ENCODE results near the gene FEN1. TPM values are rescaled to one million over a fixed set of nuclear protein-coding genes. Genes with fewer than 3 reads are reported as not detected.

FEN1 gene
- total RNA-seq, 1 experiment from 2014 or later, result 119 TPM

GRCh38 chr11:61828629-61829407 lies 36.1 kb downstream of the FEN1 start:
- DNase-seq, result peak; percentile 89
- H3K27me3 ChIP-seq (ENCODE audit: control insufficient read depth, insufficient read depth, low read length), result no peaks in the 10 kb centered on the region
- H3K4me3 ChIP-seq (ENCODE audit: insufficient read depth, low read depth, low read length), result peak overlapping the region; percentile 97
- peaks cover 13% of the 10 kb centered on the region for H3K36me3 ChIP-seq (replicated peaks; ENCODE audit: control insufficient read depth, insufficient read depth, low read length)

GRCh38 chr11:61829806-61830205 lies 37.1 kb downstream of the FEN1 start:
- DNase-seq, result no peak
- Histone ChIP-seq H3K27me3 (ENCODE audit: control insufficient read depth, insufficient read depth, low read length) (no peaks in the 10 kb centered on the region), H3K36me3 (replicated peaks; ENCODE audit: control insufficient read depth, insufficient read depth, low read length) (peaks cover 13% of the 10 kb centered on the region), H3K4me3 (ENCODE audit: insufficient read depth, low read depth, low read length) (peak overlapping the region; percentile 97)

GRCh38 chr11:61830237-61831105 lies 37.8 kb downstream of the FEN1 start:
- DNase-seq, result no peak
- Histone ChIP-seq H3K4me3 (ENCODE audit: insufficient read depth, low read depth, low read length) (peak overlapping the region; percentile 97), H3K36me3 (replicated peaks; ENCODE audit: control insufficient read depth, insufficient read depth, low read length) (peaks cover 13% of the 10 kb centered on the region), H3K27me3 (ENCODE audit: control insufficient read depth, insufficient read depth, low read length) (no peaks in the 10 kb centered on the region)

GRCh38 chr11:61832207-61832606 lies 39.5 kb downstream of the FEN1 start:
- DNase-seq, result no peak

GRCh38 chr11:61832754-61833153 lies 40.0 kb downstream of the FEN1 start:
- Histone ChIP-seq H3K36me3 (replicated peaks; ENCODE audit: control insufficient read depth, insufficient read depth, low read length) (peaks cover 17% of the 10 kb centered on the region), H3K4me3 (ENCODE audit: insufficient read depth, low read depth, low read length) (no peak overlapping the region), H3K27me3 (ENCODE audit: control insufficient read depth, insufficient read depth, low read length) (no peaks in the 10 kb centered on the region)
- no peak for DNase-seq

More at GRCh38 chr11:61832207-61832606, 39.5 kb downstream of the FEN1 start:
- Histone ChIP-seq H3K27me3 (ENCODE audit: control insufficient read depth, insufficient read depth, low read length) (no peaks in the 10 kb centered on the region), H3K4me3 (ENCODE audit: insufficient read depth, low read depth, low read length) (no peak overlapping the region), H3K36me3 (replicated peaks; ENCODE audit: control insufficient read depth, insufficient read depth, low read length) (peaks cover 13% of the 10 kb centered on the region)

- no peaks in the 10 kb centered on the region for H3K27me3 ChIP-seq (ENCODE audit: control insufficient read depth, insufficient read depth, low read length)
- peaks cover 18% of the 10 kb centered on the region for H3K36me3 ChIP-seq (replicated peaks; ENCODE audit: control insufficient read depth, insufficient read depth, low read length)
- H3K4me3 ChIP-seq (ENCODE audit: insufficient read depth, low read depth, low read length), result no peak overlapping the region
- no peak for DNase-seq
Measured at GRCh38 chr11:61833471-61833870, 40.8 kb downstream of the FEN1 start.

GRCh38 chr11:61833926-61834277 lies 41.2 kb downstream of the FEN1 start:
- no peak for DNase-seq
- Histone ChIP-seq H3K27me3 (ENCODE audit: control insufficient read depth, insufficient read depth, low read length) (no peaks in the 10 kb centered on the region), H3K36me3 (replicated peaks; ENCODE audit: control insufficient read depth, insufficient read depth, low read length) (peaks cover 22% of the 10 kb centered on the region), H3K4me3 (ENCODE audit: insufficient read depth, low read depth, low read length) (no peak overlapping the region)

GRCh38 chr11:61834278-61835048 lies 41.8 kb downstream of the FEN1 start:
- Histone ChIP-seq H3K4me3 (ENCODE audit: insufficient read depth, low read depth, low read length) (no peak overlapping the region), H3K36me3 (replicated peaks; ENCODE audit: control insufficient read depth, insufficient read depth, low read length) (peaks cover 24% of the 10 kb centered on the region), H3K27me3 (ENCODE audit: control insufficient read depth, insufficient read depth, low read length) (no peaks in the 10 kb centered on the region)
- DNase-seq, result peak; percentile 78

- H3K36me3 ChIP-seq (replicated peaks; ENCODE audit: control insufficient read depth, insufficient read depth, low read length), result peaks cover 41% of the 10 kb centered on the region
- no peak overlapping the region for H3K4me3 ChIP-seq (ENCODE audit: insufficient read depth, low read depth, low read length)
- H3K27me3 ChIP-seq (ENCODE audit: control insufficient read depth, insufficient read depth, low read length), result no peaks in the 10 kb centered on the region
- DNase-seq, result no peak
Measured at GRCh38 chr11:61836193-61836592, 43.5 kb downstream of the FEN1 start.

GRCh38 chr11:61837411-61838005 lies 44.8 kb downstream of the FEN1 start:
- no peak for DNase-seq
- peaks cover 43% of the 10 kb centered on the region for H3K36me3 ChIP-seq (replicated peaks; ENCODE audit: control insufficient read depth, insufficient read depth, low read length)
- no peak overlapping the region for H3K4me3 ChIP-seq (ENCODE audit: insufficient read depth, low read depth, low read length)
- no peaks in the 10 kb centered on the region for H3K27me3 ChIP-seq (ENCODE audit: control insufficient read depth, insufficient read depth, low read length)

GRCh38 chr11:61838501-61838900 lies 45.8 kb downstream of the FEN1 start:
- Histone ChIP-seq H3K36me3 (replicated peaks; ENCODE audit: control insufficient read depth, insufficient read depth, low read length) (peaks cover 50% of the 10 kb centered on the region), H3K4me3 (ENCODE audit: insufficient read depth, low read depth, low read length) (no peak overlapping the region), H3K27me3 (ENCODE audit: control insufficient read depth, insufficient read depth, low read length) (no peaks in the 10 kb centered on the region)
- no peak for DNase-seq

GRCh38 chr11:61838921-61839320 lies 46.2 kb downstream of the FEN1 start:
- H3K36me3 ChIP-seq (replicated peaks; ENCODE audit: control insufficient read depth, insufficient read depth, low read length), result peaks cover 50% of the 10 kb centered on the region
- DNase-seq, result no peak
- H3K4me3 ChIP-seq (ENCODE audit: insufficient read depth, low read depth, low read length), result no peak overlapping the region

GRCh38 chr11:61839742-61840141 lies 47.0 kb downstream of the FEN1 start:
- Histone ChIP-seq H3K27me3 (ENCODE audit: control insufficient read depth, insufficient read depth, low read length) (no peaks in the 10 kb centered on the region), H3K36me3 (replicated peaks; ENCODE audit: control insufficient read depth, insufficient read depth, low read length) (peaks cover 51% of the 10 kb centered on the region), H3K4me3 (ENCODE audit: insufficient read depth, low read depth, low read length) (no peak overlapping the region)
- DNase-seq, result no peak

More at GRCh38 chr11:61838921-61839320, 46.2 kb downstream of the FEN1 start:
- H3K27me3 ChIP-seq (ENCODE audit: control insufficient read depth, insufficient read depth, low read length), result no peaks in the 10 kb centered on the region

- H3K27me3 ChIP-seq (ENCODE audit: control insufficient read depth, insufficient read depth, low read length), result no peaks in the 10 kb centered on the region
- no peak for DNase-seq
- H3K4me3 ChIP-seq (ENCODE audit: insufficient read depth, low read depth, low read length), result no peak overlapping the region
- peaks cover 53% of the 10 kb centered on the region for H3K36me3 ChIP-seq (replicated peaks; ENCODE audit: control insufficient read depth, insufficient read depth, low read length)
Measured at GRCh38 chr11:61840371-61840770, 47.7 kb downstream of the FEN1 start.
